GM18951 (cell line): ENCODE measurements around the gene KCNIP4.
"Not testable (repeated sequence)": the region's sequence is repeated elsewhere in the genome, so short reads cannot be mapped to it uniquely, and the experiment has no call there.

Experiments
- POLR2A ChIP-seq: IDR thresholded peaks from 4 replicates; pipeline ENCODE4 v1.6.1; 2011; ENCODE audit warnings: mild to moderate bottlenecking; ENCODE audit not compliant: insufficient read length, insufficient read depth; ENCODE audit errors: extremely low read depth
- in situ Hi-C: fragments of 300-500 bp; cut with MboI; formaldehyde crosslinking; loops from one replicate; pipeline ENCODE4 v1.12.0; 2022; ENCODE audit warnings: low sequenced_read_pairs, mixed read lengths, inconsistent platforms; ENCODE audit not compliant: unreplicated experiment

KCNIP4 gene

DNA sequence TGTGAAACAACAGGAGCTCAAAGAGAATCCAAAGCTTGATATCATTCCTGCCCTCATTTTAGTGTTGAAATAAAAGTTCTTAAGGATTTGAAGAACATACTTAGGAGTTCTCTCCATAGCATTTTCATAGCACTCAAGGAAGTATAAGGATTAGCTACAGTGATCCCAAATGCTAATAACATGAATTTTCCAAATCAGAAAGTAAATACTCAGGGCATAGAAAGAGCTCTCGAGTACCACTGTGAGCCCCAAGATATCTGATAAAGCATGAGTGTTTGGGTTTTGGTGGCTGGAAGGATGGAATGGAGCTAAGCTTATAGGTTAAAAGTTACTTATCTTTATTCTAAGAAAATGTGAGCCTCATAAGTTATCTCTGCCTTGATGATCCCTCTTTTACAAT is 584.9 kb downstream of the KCNIP4 start:
- TF ChIP-seq POLR2A: no peak
- in situ Hi-C loops: no loop called here

DNA sequence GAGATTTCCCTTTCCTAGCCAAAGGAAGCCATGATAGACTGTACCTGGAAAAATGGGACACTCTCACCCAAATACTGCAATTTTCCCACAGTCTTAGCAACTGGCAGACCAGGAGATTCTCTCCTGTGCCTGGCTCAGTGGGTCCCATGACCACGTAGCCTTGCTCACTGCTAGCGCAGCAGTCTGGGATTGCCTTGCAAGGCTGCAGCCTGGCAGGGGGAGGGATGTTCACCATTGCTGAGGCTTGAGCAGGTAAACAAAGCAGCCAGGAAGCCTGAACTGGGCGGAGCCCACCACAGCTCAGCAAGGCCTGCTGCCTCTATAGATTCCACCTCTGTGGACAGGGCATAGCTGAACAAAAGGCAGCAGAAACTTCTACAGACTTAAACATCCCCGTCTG is 596.2 kb downstream of the KCNIP4 start:
- in situ Hi-C loops: not testable (repeated sequence)

DNA sequence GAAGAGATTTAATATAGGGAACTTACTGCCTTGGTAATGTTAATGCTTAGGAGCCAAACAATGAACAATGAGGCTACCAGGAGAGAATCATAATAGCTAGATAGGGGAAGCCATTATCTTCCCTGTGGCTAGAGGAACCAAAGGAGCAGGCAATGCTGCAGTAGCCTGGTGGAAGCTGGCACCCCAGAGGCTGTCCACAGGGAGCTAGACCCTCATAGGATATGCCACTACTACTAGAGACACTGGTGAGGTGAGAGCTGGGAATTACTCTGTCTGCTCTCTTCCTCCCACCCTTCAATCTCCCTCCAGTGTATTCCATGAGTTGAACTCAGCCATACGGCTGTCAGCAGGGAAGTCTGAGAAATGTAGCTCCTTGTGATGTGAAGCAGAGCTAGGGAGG is 601.4 kb downstream of the KCNIP4 start:
- in situ Hi-C loops: no loop called here
- no peak for TF ChIP-seq POLR2A

DNA sequence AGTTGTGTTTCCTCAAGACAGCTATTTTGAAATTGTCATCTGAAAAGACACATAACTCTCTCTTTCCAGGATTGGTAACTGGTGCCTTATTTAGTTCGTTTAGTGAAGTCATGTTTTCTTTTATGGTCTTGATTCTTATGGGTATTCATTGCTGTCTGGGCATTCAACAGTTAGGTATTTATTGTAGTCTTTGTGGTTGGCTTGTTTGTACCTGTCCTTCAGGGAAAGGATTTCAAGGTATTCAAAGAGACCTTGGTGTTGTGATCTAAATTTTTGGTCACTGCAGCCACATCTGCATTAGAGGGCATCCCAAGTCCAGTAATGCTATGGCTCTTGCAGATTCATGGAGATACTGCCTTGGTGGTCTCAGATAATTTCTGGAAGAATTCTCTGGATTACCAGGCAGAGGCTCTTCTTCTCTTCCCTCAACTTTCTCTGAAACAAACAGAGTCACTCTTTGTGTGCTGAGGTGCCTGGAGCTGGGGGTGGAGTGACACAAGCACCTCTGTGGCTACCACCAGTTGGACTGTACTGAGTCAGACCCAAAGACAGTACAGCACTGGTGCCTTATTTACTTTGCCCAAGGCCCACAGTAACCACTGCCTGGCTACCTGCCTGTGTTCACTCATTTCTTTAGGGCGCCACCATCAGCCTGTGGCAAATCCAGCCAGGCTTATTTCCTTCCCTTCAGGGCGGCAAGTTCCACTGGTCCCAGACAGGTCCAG is 620.4 kb downstream of the KCNIP4 start:
- in situ Hi-C loops: no loop called here
- TF ChIP-seq POLR2A: no peak

DNA sequence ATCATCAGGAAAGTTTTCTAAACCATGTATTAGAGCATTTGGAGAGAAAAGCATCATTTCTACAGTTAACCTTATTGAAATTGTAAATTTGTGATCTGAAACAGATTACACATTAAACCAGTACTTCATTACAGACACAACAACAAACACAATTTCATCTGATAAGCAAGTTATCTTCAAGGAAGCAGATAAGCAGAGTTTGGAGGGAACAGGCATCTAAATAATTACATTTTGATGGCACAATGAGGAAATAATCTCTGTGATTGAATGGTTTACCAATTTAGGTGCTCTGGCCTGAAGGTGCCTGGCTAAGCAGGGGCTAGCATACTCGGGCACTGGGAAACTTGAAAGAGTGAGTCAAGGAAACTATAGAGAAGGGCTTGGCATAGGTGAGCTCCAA is 628.5 kb downstream of the KCNIP4 start:
- no peak for TF ChIP-seq POLR2A
- in situ Hi-C loops: no loop called here

DNA sequence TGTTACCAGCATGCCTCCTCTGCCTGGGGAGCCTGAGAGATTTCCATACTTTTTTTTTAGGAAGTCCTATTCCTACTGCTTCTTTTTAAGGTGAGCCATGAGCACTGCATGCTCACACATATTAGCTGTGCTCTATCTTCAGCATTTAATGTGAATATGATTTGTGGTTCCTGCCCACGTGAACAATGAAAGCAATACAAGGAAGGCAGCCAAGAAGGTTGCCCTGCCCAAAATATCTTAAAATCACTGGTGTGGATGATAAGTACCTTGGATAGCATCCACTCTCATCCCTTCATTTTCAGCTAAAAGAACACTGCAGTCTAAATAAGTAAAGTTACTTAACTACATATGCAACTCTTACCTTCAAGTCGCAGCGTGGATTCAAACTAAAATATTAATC is 640.9 kb downstream of the KCNIP4 start:
- TF ChIP-seq POLR2A: no peak
- in situ Hi-C loops: no loop called here

DNA sequence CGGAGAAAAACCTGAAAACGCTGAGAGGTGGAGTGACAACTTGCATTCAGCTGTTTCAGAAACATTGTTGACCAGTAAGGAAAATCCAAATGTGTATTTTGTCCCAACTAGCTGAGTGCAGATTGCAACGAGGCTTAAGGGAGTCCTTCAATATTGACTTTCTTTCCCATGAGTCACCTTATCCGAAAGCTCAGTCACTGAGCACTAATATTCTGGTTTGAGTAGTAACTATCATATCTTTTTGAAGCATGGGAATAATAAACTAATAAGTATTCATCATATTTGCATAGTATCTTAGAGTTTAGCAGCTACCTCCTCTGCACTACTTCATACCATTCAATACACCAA is 644.1 kb downstream of the KCNIP4 start:
- in situ Hi-C loops: no loop called here
- TF ChIP-seq POLR2A: no peak

DNA sequence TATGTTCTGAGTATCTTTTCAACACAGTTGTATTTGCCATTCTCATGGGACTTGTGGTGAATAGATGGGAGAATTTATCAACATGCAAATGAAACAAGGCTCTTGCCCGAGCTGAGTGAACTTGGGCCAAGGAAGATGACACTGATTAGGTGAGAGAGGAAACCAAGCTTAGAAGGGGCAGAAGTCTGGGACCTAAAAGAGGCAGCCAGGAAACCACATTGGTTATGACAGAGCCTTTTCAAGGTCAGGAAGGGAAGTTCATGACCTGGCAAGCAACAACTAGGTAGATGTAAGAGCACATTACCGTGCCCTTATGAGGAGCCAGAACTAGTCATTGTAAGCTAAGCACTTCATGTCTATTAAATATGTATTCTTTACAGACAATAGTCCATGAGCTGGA is 658.0 kb downstream of the KCNIP4 start:
- TF ChIP-seq POLR2A: no peak

DNA sequence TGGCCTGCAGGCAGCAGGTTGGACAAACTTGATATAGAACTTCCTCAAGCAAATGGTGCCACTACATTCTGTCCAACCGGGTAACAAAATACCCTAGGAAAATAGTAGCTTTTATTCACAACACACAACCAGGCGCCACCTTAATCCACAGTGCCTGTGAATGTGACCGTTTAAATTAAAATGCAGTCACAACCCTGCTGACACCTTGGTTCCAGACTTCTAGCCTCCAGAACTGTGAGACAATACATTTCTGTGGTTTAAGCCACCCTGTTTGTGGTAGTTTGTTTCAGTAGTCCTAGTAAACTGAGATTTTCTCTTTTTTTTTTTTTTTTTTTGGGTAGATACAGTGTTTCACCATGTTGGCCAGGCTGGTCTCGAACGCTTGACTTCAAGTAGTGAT is 672.5 kb downstream of the KCNIP4 start:
- TF ChIP-seq POLR2A: no peak
- in situ Hi-C loops: no loop called here

More for the DNA sequence above, 658.0 kb downstream of the KCNIP4 start:
- in situ Hi-C loops: no loop called here

DNA sequence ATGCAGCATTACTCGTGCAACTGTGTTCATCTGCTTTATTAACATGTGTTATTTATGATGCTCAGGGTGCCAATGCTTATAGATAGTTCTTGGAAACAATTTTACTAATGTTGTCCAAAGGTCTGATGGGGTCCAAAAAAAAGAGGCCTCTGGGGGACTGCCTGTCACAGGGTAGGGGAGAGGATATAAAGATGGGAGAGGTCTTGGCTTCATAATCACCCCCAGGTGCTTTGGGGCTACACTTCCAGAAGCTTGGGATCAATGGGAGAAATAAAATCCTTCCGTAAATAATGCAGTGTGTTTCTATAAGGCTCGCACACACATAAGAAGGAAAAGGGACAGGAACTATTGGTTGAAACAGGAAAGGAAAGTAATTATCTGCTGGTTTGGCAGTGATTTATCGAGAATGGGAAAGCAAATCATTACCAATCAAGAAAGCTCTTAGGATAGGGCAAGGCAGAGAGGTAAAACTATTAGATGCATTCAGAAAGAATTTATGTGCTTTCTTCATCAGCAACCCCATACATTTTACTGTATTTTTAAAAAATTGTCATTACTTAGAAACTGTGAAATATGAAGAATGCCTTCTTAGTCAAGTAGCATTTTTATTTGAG is 677.0 kb downstream of the KCNIP4 start:
- in situ Hi-C loops: no loop called here
- no peak for TF ChIP-seq POLR2A

DNA sequence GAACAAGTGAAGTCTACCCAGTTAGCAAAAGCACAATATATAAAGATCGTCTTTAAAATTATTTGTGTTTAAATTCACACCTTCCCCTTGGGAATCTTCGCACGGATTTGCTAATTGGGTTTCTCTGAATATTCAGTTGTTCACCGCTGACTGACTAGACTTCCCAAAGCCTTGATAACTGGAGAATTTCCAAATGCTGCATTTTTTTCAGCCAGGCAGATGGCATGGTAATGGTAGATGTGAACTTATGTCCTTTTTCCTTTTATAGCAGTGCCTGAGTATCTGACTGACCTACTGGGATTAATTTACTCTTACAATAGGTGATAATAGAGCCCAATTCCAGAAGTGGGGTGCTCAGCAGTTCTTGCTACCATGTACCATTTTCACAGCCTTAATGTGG is 700.2 kb downstream of the KCNIP4 start:
- in situ Hi-C loops: no loop called here
- TF ChIP-seq POLR2A: no peak

DNA sequence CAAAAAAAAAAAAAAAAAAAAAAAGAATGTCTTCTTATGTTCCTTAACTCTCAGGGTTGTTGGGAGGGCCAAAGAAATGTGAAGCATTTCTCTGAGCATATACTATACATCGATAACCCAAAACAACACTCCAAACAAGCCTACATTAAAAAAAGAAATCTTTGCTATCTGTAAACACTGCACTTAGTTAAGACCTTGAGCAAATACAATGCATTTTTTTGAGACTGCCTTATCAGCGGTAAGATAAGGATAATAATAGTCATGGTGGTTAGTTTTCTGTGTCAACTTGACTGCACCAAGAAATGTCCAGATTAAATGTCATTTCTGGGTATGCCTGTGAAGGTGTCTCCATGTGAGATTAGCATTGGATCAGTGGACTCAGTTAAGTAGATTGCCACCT is 706.4 kb downstream of the KCNIP4 start:
- in situ Hi-C loops: no loop called here
- TF ChIP-seq POLR2A: no peak

DNA sequence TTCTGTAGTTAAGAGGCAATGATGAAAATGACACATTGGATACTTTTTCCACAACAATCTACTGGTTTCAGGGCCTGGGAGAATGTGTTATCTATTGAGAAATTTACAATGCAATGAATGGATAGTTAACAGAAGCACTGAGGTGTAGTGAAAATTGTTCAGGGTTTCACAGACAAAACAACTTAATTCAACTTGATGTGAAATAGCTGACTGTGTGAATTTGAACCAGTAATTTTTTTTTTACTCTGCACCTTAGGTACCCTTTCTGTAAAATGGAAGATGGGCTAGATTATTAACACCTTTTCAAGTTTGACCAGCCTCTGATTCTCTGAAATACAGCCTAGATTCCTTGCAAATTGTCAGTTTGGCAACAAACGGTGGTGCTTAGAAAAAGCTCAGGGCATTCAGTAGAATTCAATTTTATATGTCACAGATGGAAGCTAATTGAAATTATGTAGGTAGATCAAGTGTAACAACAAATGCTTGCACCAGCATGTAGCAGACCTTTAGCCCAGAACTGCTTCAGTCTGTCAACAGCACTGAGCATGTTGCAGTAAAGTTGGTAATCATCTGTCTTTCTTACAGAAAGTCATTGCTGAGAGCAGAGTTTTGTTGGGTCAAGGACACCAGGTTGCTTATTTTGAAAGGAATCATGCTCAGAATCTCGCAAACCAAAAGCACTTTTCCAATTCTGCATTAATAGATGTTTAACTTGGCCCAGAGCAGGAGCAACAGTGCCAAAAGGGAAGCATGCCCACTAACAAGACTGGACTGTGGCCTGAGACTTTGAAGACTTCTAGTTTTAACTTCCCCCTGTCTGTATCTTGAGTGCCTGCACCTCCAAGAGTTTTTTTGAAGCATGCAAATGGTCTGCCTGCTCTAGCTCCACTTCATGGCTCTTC is 721.7 kb downstream of the KCNIP4 start:
- no peak for TF ChIP-seq POLR2A
- in situ Hi-C loops: no loop called here

DNA sequence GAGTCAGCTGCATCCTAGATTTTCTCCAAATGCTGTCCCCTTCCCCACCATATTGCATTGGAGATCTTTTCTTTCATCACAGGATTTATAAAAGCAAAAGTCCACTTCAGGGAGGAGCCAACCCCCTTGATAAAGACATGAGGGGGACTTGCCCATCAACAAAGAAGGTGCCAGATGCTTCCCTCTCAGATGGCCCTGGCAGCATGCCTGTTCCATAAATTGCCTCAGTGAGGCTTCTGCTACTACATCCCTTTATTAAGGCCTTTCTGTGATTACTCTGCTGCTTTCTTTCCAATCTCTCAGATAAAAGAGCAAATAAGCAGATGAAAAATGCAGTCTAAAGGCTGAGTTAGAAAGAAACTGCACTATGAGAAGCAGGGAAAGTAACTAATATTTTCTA is 736.7 kb downstream of the KCNIP4 start:
- TF ChIP-seq POLR2A: no peak
- in situ Hi-C loops: no loop called here
